ENCODE data around the gene BCLAF3. TPM values are rescaled to one million over a fixed set of nuclear protein-coding genes. Genes with fewer than 3 reads are reported as not detected.

The BCLAF3 gene
- total RNA-seq, 2 donors from 2014 or later = 9.5 to 10.5 TPM

- Histone ChIP-seq H3K9me3 (no peaks in the 10 kb centered on the region), H3K27ac (no peak overlapping the region), H3K4me1 (ENCODE audit: control insufficient read depth in 1 of 2, low read depth in 2 of 2) (no peaks in the 10 kb centered on the region), H3K36me3 (no peaks in the 10 kb centered on the region), H3K4me3 (no peak overlapping the region), H3K27me3 (replicated peaks; ENCODE audit: insufficient read depth) (no peaks in the 10 kb centered on the region)
- DNase-seq (ENCODE audit: low spot score) (no peak), ATAC-seq (ENCODE audit: insufficient number of reproducible peaks, low FRiP score, low read depth) (no peak)
- no peak for TF ChIP-seq CTCF (IDR thresholded peaks at IDR 0.05)
Measured at GRCh38 chrX:20015422-20015821, 24.6 kb upstream of the BCLAF3 start.

- H3K36me3 ChIP-seq = no peaks in the 10 kb centered on the region
- H3K27me3 ChIP-seq (replicated peaks; ENCODE audit: insufficient read depth) = no peaks in the 10 kb centered on the region
- ATAC-seq (ENCODE audit: insufficient number of reproducible peaks, low FRiP score, low read depth) = no peak
- TF ChIP-seq CTCF (IDR thresholded peaks at IDR 0.05) = no peak
- H3K27ac ChIP-seq = no peak overlapping the region
- no peaks in the 10 kb centered on the region for H3K9me3 ChIP-seq
- H3K4me1 ChIP-seq (ENCODE audit: control insufficient read depth in 1 of 2, low read depth in 2 of 2) = no peaks in the 10 kb centered on the region
- H3K4me3 ChIP-seq = no peak overlapping the region
- DNase-seq (ENCODE audit: low spot score) = no peak
Measured at GRCh38 chrX:20011608-20012007, 20.7 kb upstream of the BCLAF3 start.

GRCh38 chrX:20007962-20008622, 17.2 kb upstream of the BCLAF3 start:
- no peaks in the 10 kb centered on the region for H3K36me3 ChIP-seq
- H3K4me1 ChIP-seq (ENCODE audit: control insufficient read depth in 1 of 2, low read depth in 2 of 2) = no peaks in the 10 kb centered on the region
- H3K27me3 ChIP-seq (replicated peaks; ENCODE audit: insufficient read depth) = no peaks in the 10 kb centered on the region
- DNase-seq (ENCODE audit: low spot score) (no peak), ATAC-seq (ENCODE audit: insufficient number of reproducible peaks, low FRiP score, low read depth) (no peak)
- TF ChIP-seq CTCF (IDR thresholded peaks at IDR 0.05) = no peak
- no peak overlapping the region for H3K4me3 ChIP-seq
- no peak overlapping the region for H3K27ac ChIP-seq
- no peaks in the 10 kb centered on the region for H3K9me3 ChIP-seq

GRCh38 chrX:20005883-20006282, 15.0 kb upstream of the BCLAF3 start:
- ATAC-seq (ENCODE audit: insufficient number of reproducible peaks, low FRiP score, low read depth) (no peak), DNase-seq (ENCODE audit: low spot score) (no peak)
- no peak for TF ChIP-seq CTCF (IDR thresholded peaks at IDR 0.05)
- no peaks in the 10 kb centered on the region for H3K27me3 ChIP-seq (replicated peaks; ENCODE audit: insufficient read depth)
- no peak overlapping the region for H3K27ac ChIP-seq
- H3K4me3 ChIP-seq = no peak overlapping the region
- H3K36me3 ChIP-seq = no peaks in the 10 kb centered on the region
- no peaks in the 10 kb centered on the region for H3K4me1 ChIP-seq (ENCODE audit: control insufficient read depth in 1 of 2, low read depth in 2 of 2)
- H3K9me3 ChIP-seq = no peaks in the 10 kb centered on the region

- ATAC-seq (ENCODE audit: insufficient number of reproducible peaks, low FRiP score, low read depth) (no peak), DNase-seq (ENCODE audit: low spot score) (no peak)
- no peaks in the 10 kb centered on the region for H3K36me3 ChIP-seq
- H3K4me3 ChIP-seq = no peak overlapping the region
- no peak for TF ChIP-seq CTCF (IDR thresholded peaks at IDR 0.05)
- H3K27me3 ChIP-seq (replicated peaks; ENCODE audit: insufficient read depth) = no peaks in the 10 kb centered on the region
- H3K9me3 ChIP-seq = no peaks in the 10 kb centered on the region
- H3K27ac ChIP-seq = no peak overlapping the region
- H3K4me1 ChIP-seq (ENCODE audit: control insufficient read depth in 1 of 2, low read depth in 2 of 2) = no peaks in the 10 kb centered on the region
Measured at GRCh38 chrX:20001588-20001987, 10.7 kb upstream of the BCLAF3 start.
